GM19099 (cell line): ENCODE results near the gene ADAM33.

Experiments used
- POLR2A ChIP-seq: IDR thresholded peaks from 3 replicates; pipeline ENCODE4 v1.6.1; 2011; ENCODE audit warnings: low read depth; ENCODE audit not compliant: insufficient read length; ENCODE audit errors: extremely low read depth

The ADAM33 gene

GRCh38 chr20:3714092-3714491, 32.3 kb upstream of the ADAM33 start:
- no peak for TF ChIP-seq POLR2A

- no peak for TF ChIP-seq POLR2A
These were observed 30.6 kb upstream of the ADAM33 start, which contains the start of gene SIGLEC1 for GRCh38 chr20:3712279-3712873. Gene SIGLEC1, minus strand, starts transcription at chr20:3712600. Its CDS starts 5,472 bp downstream, at chr20:3707128.

GRCh38 chr20:3711484-3711941, 29.7 kb upstream of the ADAM33 start:
- TF ChIP-seq POLR2A, result no peak

- no peak for TF ChIP-seq POLR2A
These were observed 29.1 kb upstream of the ADAM33 start for GRCh38 chr20:3710703-3711483.

- no peak for TF ChIP-seq POLR2A
These were observed 28.2 kb upstream of the ADAM33 start for GRCh38 chr20:3710011-3710466.

- TF ChIP-seq POLR2A, result no peak
These were observed 25.7 kb upstream of the ADAM33 start for GRCh38 chr20:3707508-3707899.

GRCh38 chr20:3706774-3707507, 25.1 kb upstream of the ADAM33 start:
- TF ChIP-seq POLR2A, result no peak

GRCh38 chr20:3705970-3706739, 24.3 kb upstream of the ADAM33 start:
- TF ChIP-seq POLR2A, result no peak

GRCh38 chr20:3705491-3705969, 23.7 kb upstream of the ADAM33 start:
- no peak for TF ChIP-seq POLR2A

- TF ChIP-seq POLR2A, result no peak
These were observed 22.3 kb upstream of the ADAM33 start for GRCh38 chr20:3704087-3704486.

- no peak for TF ChIP-seq POLR2A
These were observed 21.0 kb upstream of the ADAM33 start for GRCh38 chr20:3702611-3703391.

GRCh38 chr20:3701061-3701998, 19.5 kb upstream of the ADAM33 start:
- no peak for TF ChIP-seq POLR2A

GRCh38 chr20:3699037-3699436, 17.2 kb upstream of the ADAM33 start:
- TF ChIP-seq POLR2A, result no peak
